Measurements from ENCODE around the gene SOX18. TPM values are rescaled to one million over a fixed set of nuclear protein-coding genes. Genes with fewer than 3 reads are reported as not detected.

Gene SOX18
- total and polyA plus RNA-seq, 2 of the 13 experiments (the other 11 are each of a cell fraction or from before 2014, with no cell fraction given), result 1.6 to 1.9 TPM

GRCh38 chr20:64035933-64036345 is 13.5 kb downstream of the SOX18 start, which contains the start of gene C20orf204 (continued):
- TF ChIP-seq ATF5 (CRISPR knock-in tag; IDR thresholded peaks at IDR 0.05; ENCODE audit: low read depth) (no peak; the same call in 1 of the 2 replicates), ZNF256 (CRISPR knock-in tag; conservative IDR thresholded peaks at IDR 0.05) (no peak; the same call in 1 of the 2 replicates), ASH2L (IDR thresholded peaks at IDR 0.05; ENCODE audit: insufficient read length, low read depth, low read length) (peak; percentile 34), LBX2 (CRISPR knock-in tag; IDR thresholded peaks at IDR 0.05; ENCODE audit: borderline replicate concordance) (no peak; the same call in 1 of the 2 replicates), ZNF281 (CRISPR knock-in tag; IDR thresholded peaks at IDR 0.05; ENCODE audit: borderline replicate concordance) (peak; percentile 96), PTBP1 (IDR thresholded peaks at IDR 0.05; ENCODE audit: low read depth, low read length, poor library complexity, severe bottlenecking) (peak; percentile 82), SP140L (CRISPR knock-in tag; IDR thresholded peaks at IDR 0.05; ENCODE audit: borderline replicate concordance) (no peak), HIVEP1 (CRISPR knock-in tag; IDR thresholded peaks at IDR 0.05) (no peak), ZFY (CRISPR knock-in tag; IDR thresholded peaks at IDR 0.05) (peak; percentile 87), TBP (CRISPR knock-in tag; IDR thresholded peaks at IDR 0.05) (no peak), ZNF512 (CRISPR knock-in tag; IDR thresholded peaks at IDR 0.05) (no peak), ZMAT5 (CRISPR knock-in tag; IDR thresholded peaks at IDR 0.05; ENCODE audit: borderline replicate concordance, low read depth) (no peak), NFYC (CRISPR knock-in tag; IDR thresholded peaks at IDR 0.05) (no peak), NR2F6 (IDR thresholded peaks at IDR 0.05) (no peak), NR2F6 (CRISPR knock-in tag; IDR thresholded peaks at IDR 0.05) (peak; percentile 69; the same call in 1 of the 2 replicates), THAP8 (CRISPR knock-in tag; IDR thresholded peaks at IDR 0.05; ENCODE audit: borderline replicate concordance) (no peak; the same call in 1 of the 2 replicates), GRHL1 (CRISPR knock-in tag; conservative IDR thresholded peaks at IDR 0.05) (no peak), RFXANK (CRISPR knock-in tag; IDR thresholded peaks at IDR 0.05) (peak; percentile 12; the same call in 1 of the 2 replicates), ZBTB44 (CRISPR knock-in tag; IDR thresholded peaks at IDR 0.05) (peak; percentile 39; the same call in 1 of the 2 replicates), ZBTB8A (CRISPR knock-in tag; IDR thresholded peaks at IDR 0.05; ENCODE audit: borderline replicate concordance, low read depth) (no peak)

Measured in HepG2 (cell line).